Measurements from ENCODE around the gene KCTD11.
"Not testable (repeated sequence)": the region's sequence is repeated elsewhere in the genome, so short reads cannot be mapped to it uniquely, and the experiment has no call there.

Gene KCTD11

GRCh38 chr17:7322520-7323194, 29.3 kb upstream of the KCTD11 start:
- no peak for DNase-seq (ENCODE audit: low read depth, low spot score)

DNA sequence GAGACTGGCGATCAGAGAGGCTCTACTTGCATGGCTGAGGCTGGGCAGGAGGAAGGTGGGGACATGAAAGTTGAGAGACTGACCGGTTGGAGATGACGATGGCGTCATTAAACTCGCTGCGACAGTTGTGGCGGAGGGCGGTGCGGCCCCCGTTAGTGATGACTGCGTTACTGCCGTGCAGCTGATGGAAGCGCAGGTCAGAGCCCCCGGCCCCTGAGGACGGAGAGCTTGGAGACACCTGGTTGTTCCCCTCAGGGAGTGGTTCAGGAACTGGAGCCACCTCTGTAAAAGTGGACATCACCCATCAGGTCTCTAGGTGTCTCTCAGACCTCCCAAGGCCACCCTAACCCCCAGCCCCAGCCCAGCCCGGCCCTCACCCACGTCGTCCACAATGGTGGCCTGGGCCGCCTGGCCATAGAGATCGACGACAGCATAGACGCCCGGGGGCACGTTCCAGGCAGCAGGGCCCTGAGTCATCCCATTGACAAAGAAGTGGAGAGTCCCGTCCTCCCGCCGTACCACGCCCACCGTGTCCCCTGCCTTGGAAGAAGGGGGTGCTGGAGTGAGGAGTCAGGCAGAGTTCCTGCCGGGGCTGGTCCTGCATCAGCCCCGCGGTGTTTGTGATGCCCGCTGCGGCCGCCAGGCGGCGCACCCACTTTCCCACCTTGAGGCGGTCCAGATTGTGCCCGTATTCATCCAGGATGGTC, 28.1 kb upstream of the KCTD11 start:
- DNase-seq (ENCODE audit: low read depth, low spot score): no peak

DNA sequence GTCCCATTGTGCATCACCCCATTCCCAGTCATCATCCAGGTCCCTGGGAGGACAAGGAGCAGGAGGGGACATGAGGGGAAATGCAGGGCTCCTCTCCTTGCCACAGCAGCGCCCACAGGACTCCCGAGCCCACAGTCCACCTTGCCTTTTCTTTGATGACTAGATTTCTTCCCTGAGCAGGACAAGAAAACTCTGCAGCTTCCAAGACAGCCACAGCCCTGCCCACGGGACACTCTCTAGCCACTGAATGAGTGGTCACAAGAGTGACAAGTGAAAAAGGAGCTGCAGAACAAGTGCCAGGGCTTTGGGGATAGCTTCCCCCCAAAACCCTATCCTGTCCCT, 27.6 kb upstream of the KCTD11 start:
- DNase-seq (ENCODE audit: low read depth, low spot score): no peak

DNA sequence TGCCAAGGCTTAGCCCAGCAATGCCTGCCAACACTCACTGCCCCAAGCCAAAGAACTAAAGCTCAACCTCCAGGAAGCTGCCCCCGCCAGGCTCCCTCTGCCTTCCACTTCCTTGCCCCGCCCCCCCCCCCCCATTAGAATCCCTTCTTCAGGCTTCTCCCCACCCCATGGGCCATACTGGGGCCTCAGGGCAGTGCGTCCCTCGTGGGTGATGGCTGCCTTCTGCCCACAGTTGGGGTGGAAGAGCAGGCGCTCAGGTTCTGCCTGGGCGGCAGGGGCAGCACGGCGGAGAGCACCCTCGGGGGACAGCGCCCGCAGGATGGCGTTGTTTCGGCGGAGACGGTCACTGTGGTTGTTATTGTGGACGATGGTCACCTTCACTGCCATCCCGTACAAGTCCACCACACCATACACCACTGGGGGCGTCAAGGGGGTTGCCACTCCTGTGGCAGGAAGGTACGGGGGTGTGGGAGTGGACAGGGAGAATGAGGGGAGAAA, 26.9 kb upstream of the KCTD11 start:
- DNase-seq (ENCODE audit: low read depth, low spot score): no peak

DNA sequence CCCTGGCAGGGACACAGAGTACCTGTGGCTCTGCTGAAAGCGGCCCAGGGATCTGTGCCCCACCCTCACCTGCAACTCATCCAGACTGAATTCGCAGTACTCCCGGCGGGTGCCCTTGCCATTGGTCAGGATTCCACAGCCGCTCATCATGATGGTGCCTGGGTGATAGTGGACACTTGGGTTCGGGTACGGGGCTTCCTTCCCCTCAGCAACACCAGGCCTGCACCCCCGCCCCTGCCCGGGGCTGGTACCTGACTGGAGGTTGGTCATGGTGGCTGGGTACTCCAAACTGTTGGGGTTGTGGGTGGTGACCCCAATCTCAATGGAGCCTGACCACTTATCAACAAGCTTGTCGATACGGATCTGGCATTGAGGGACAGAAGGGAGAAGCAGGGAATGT, 25.8 kb upstream of the KCTD11 start:
- no peak for DNase-seq (ENCODE audit: low read depth, low spot score)

GRCh38 chr17:7327056-7327455, 24.9 kb upstream of the KCTD11 start:
- no peak for DNase-seq (ENCODE audit: low read depth, low spot score)

- no peak for DNase-seq (ENCODE audit: low read depth, low spot score)
Observed at GRCh38 chr17:7327501-7327900, 24.5 kb upstream of the KCTD11 start.

- no peak for DNase-seq (ENCODE audit: low read depth, low spot score)
Observed at GRCh38 chr17:7328009-7328408, 24.0 kb upstream of the KCTD11 start.

- DNase-seq (ENCODE audit: low read depth, low spot score): no peak
Observed at GRCh38 chr17:7328840-7329373, 23.1 kb upstream of the KCTD11 start, which contains the start of gene NEURL4. TSS of gene NEURL4 (minus strand) at chr17:7329335. CDS start at chr17:7329312, 23 bp downstream.

DNA sequence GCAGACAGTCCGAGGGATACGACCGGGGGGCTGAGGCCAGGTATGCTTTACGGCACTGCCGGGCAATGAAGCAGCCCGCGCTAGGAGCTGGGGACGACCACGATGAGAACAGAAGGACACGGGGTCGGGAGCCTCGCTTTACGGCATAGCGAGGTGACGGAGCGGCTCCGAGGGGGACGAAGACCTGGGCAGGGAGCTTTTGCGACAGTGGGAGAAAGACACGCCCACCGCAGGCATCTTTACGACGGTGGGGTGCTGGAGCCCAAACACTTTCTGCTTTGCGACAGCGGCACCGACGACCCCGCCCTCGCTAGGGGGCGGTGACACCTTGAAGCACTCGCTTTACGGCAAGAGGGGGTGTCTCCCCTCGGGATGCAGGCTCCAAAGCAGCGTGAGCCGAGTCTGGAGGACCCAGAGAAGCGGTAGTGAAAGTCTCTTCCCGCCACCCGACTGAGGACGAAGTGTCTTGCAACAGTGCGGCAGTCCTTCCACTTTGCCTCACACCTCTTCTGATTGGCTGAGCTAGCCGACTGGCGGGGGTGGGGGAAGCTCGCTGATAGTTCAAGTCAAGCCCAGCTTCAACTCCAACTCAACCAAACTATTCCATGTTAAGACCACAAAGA, 22.5 kb upstream of the KCTD11 start:
- peak; percentile 88 for DNase-seq (ENCODE audit: low read depth, low spot score)

DNA sequence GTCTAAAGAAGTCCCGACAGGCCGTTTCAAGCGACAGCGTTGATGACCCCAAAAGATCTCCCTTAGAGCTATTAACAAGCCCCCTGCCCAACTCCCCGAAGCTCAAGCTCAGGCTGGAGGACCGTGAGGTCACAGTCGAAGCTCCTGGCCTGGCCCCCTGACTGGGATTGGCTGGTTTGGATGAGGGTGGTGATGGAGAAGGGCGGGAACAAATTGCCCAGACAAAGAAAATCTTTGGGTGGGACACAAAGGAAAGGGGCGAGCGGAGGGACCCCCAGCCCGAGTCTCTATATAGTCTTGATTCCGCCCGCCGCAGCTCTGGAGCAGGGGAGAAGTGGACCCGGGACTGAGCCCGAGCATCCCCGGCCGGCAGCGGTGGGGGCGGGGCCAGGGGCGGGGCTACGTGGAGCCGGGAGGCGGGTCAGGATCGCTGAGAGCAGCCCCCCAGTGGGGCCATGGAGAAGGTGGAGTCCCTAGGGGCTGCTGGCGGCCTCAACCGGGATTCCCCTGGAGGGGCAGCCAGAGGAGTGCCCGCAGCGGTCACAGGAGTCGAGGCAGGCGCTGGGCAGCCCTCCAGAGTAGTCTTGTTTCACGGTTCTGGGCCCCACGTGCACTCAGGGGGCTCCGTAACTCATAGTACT, 21.8 kb upstream of the KCTD11 start:
- DNase-seq (ENCODE audit: low read depth, low spot score): peak; percentile 52

- DNase-seq (ENCODE audit: low read depth, low spot score): no peak
Observed at GRCh38 chr17:7330638-7331015, 21.3 kb upstream of the KCTD11 start.

- DNase-seq (ENCODE audit: low read depth, low spot score): no peak
Observed at GRCh38 chr17:7332111-7332510, 19.9 kb upstream of the KCTD11 start.

- not testable (repeated sequence) for DNase-seq (ENCODE audit: low read depth, low spot score)
Observed at GRCh38 chr17:7332600-7333069, 19.3 kb upstream of the KCTD11 start.

- no peak for DNase-seq (ENCODE audit: low read depth, low spot score)
Observed at GRCh38 chr17:7334938-7335538, 16.9 kb upstream of the KCTD11 start.

DNA sequence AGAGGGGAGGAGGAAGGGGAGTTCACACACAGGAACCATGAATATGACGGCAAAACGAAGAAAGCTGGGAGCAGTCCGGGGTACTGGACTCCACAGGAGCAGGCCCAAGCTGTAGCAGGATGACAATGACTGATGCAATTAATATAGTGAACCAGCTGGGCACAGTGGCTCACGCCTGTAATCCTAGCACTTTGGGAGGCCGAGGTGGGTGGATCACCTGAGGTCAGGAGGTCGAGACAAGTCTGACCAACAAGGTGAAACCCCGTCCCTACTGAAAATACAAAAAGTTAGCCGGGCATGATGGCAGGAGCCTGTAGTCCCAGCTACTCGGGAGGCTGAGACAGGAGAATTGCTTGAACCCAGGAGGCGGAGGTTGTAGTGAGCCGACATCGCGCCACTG, 16.2 kb upstream of the KCTD11 start:
- not testable (repeated sequence) for DNase-seq (ENCODE audit: low read depth, low spot score)

DNA sequence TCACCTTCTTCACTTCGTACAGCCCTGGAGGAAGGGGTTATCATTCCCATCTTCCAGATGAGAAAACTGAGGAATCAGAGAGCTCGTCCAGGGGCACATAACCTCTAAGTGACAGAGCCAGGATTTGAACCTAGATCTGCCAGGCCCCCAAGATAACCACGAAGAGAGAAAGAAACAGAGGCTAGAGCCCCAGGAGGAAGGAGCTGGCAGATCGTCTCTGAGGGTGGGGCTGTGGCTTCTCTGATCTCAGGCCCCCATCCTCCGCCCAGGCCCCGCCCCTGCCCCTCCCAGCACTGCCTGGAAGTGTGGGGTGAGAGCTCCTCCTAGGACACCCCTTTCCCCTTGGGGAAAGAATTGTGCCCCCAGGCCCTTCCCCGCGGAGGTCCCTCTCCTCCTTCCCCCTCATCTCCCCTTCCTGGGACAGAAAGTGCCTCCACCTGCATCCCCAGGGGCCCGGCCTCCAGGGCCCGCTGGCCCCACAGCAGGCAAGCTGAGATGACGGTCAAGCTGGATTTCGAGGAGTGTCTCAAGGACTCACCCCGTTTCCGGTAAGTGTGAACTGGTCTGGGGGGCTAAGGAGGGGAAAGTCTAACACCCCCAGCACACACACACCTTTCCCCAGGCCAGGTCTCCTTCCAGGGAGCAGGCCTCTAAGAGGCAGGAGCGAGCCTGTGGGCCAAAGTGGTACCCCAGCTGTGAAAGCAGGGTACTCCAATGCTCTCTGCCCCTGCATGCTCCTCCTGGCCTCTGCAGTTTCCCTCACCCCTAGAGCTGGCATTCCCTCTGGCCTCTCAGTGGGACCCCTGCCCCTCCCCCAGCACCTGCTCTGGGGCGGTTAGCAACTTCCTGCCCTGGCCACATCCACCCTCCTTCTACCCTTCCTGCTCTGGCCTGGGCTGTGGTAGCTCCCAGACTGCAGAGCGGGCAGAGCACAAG, 15.5 kb upstream of the KCTD11 start, which contains the start of gene ACAP1:
Gene ACAP1 (plus strand): TSS at position 290 of the 936 bp plus-strand sequence. CDS start 206 bp downstream, at position 496.
- peak; percentile 70 for DNase-seq (ENCODE audit: low read depth, low spot score)

GRCh38 chr17:7337600-7337999, 14.4 kb upstream of the KCTD11 start:
- DNase-seq (ENCODE audit: low read depth, low spot score): not testable (repeated sequence)

DNA sequence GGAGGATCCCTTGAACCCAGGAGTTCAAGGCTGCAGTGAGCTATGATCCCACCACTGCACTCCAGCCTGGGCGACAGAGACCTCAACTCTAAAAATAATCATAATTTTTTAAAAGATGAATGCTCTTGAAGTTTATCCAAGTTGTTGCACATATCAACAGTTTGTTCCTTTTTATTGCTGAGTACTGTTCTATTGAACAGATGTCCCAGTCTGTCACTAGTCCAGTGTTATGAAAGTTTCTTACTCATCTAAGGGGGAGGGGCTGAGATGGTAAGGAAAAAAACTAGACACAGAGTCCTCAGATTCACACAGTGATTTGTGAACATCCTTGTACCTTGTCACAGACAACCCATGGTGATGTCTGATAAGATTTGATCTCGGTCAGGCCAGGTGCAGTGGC, 11.8 kb upstream of the KCTD11 start:
- no peak for DNase-seq (ENCODE audit: low read depth, low spot score)

GRCh38 chr17:7341842-7342241, 10.1 kb upstream of the KCTD11 start:
- no peak for DNase-seq (ENCODE audit: low read depth, low spot score)
